ENCODE data around the gene LILRA1. TPM values are rescaled to one million over a fixed set of nuclear protein-coding genes. Genes with fewer than 3 reads are reported as not detected.
A peak's percentile ranks its signal among the peaks of the same experiment; 100 is the strongest.

LILRA1 gene
- total and polyA plus RNA-seq, 10 of the 15 experiments (the other 5 are each of a cell fraction or from before 2014, with no cell fraction given) = 0.04 TPM; not detected in 9

DNA sequence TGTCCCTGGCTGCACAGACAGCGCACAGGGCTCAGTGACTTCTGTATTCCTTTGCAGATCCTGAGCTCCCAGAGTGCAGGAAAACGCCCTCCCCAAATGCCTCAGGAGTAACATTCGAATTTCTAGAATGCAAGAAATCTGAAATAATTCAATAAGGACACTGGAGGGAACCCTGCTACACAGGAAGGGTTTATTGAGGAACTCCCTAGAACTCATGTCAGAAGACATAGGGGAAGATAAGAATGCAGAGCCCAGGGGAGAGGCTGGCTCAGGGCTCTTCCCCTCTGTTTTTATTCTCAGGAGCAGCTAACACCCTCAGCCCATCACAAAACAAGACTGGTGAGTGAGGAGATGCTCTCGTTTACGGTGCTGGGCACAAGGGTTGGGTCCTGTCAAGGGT lies 6.8 kb downstream of the LILRA1 start (continued):
- TF ChIP-seq, protein P1, sequence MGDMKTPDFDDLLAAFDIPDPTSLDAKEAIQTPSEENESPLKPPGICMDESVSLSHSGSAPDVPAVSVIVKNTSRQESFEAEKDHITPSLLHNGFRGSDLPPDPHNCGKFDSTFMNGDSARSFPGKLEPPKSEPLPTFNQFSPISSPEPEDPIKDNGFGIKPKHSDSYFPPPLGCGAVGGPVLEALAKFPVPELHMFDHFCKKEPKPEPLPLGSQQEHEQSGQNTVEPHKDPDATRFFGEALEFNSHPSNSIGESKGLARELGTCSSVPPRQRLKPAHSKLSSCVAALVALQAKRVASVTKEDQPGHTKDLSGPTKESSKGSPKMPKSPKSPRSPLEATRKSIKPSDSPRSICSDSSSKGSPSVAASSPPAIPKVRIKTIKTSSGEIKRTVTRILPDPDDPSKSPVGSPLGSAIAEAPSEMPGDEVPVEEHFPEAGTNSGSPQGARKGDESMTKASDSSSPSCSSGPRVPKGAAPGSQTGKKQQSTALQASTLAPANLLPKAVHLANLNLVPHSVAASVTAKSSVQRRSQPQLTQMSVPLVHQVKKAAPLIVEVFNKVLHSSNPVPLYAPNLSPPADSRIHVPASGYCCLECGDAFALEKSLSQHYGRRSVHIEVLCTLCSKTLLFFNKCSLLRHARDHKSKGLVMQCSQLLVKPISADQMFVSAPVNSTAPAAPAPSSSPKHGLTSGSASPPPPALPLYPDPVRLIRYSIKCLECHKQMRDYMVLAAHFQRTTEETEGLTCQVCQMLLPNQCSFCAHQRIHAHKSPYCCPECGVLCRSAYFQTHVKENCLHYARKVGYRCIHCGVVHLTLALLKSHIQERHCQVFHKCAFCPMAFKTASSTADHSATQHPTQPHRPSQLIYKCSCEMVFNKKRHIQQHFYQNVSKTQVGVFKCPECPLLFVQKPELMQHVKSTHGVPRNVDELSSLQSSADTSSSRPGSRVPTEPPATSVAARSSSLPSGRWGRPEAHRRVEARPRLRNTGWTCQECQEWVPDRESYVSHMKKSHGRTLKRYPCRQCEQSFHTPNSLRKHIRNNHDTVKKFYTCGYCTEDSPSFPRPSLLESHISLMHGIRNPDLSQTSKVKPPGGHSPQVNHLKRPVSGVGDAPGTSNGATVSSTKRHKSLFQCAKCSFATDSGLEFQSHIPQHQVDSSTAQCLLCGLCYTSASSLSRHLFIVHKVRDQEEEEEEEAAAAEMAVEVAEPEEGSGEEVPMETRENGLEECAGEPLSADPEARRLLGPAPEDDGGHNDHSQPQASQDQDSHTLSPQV (IDR thresholded peaks at IDR 0.05) = no peak
- TF ChIP-seq, protein P2, sequence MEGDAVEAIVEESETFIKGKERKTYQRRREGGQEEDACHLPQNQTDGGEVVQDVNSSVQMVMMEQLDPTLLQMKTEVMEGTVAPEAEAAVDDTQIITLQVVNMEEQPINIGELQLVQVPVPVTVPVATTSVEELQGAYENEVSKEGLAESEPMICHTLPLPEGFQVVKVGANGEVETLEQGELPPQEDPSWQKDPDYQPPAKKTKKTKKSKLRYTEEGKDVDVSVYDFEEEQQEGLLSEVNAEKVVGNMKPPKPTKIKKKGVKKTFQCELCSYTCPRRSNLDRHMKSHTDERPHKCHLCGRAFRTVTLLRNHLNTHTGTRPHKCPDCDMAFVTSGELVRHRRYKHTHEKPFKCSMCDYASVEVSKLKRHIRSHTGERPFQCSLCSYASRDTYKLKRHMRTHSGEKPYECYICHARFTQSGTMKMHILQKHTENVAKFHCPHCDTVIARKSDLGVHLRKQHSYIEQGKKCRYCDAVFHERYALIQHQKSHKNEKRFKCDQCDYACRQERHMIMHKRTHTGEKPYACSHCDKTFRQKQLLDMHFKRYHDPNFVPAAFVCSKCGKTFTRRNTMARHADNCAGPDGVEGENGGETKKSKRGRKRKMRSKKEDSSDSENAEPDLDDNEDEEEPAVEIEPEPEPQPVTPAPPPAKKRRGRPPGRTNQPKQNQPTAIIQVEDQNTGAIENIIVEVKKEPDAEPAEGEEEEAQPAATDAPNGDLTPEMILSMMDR (IDR thresholded peaks at IDR 0.05 in 2 of 3, conservative IDR thresholded peaks at IDR 0.05 in 1 of 3; ENCODE audit: control insufficient read depth in 2 of 3, extremely low read depth in 1 of 3, insufficient read depth in 1 of 3, low read depth in 3 of 3, low read length in 3 of 3) = peak in 1 of 3 experiments; percentile 12; a peak in 1 of 6 replicates

DNA sequence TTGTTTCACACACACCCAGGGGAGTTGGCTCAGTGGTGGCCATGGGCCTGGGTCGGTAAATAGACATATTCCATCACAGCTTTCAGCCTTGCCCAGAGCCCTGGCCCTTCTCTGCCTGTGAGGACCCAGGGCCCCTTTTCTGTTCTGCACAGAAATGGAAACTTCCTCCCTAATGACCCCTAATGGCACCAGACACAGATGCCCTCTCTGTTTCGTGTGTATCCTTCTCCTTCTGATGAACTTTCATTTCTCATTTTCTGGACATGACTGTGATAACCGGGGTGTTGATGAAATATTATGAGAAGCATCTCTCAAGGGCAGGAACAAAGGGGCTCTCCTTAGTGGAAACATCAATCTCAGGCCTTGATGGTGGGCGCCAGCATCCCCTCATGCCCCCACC lies 12.8 kb downstream of the LILRA1 start:
- no peak for TF ChIP-seq GATAD2B (conservative IDR thresholded peaks at IDR 0.05; ENCODE audit: low read depth)
- peak; percentile 10; the same call in 1 of the 2 replicates for TF ChIP-seq IKZF1 (conservative IDR thresholded peaks at IDR 0.05)
- TF ChIP-seq BHLHE40 (IDR thresholded peaks at IDR 0.05; ENCODE audit: borderline replicate concordance in 1 of 2, low read depth in 2 of 2, low read length in 1 of 2) = peak in 1 of 2 experiments; percentile 34; a peak in 1 of 4 replicates
- peak; percentile 43; the same call in 1 of the 2 replicates for TF ChIP-seq SPI1 (IDR thresholded peaks at IDR 0.05; ENCODE audit: borderline replicate concordance, insufficient read depth, low read depth, low read length)
- TF ChIP-seq NR2F1 (conservative IDR thresholded peaks at IDR 0.05) = peak; percentile 65
- TF ChIP-seq ZNF622 (IDR thresholded peaks at IDR 0.05) = no peak
- no peak for TF ChIP-seq HDGF (IDR thresholded peaks at IDR 0.05)
- intact Hi-C loops (cut with micrococcal nuclease; ENCODE audit: unreplicated experiment) (loop anchor here (5.0 kb wide), 1 partner anchor 39 kb away; no protein-coding TSS in a partner anchor), in situ Hi-C loops (cut with MboI) (no loop called here)
- H3K27me3 ChIP-seq (replicated peaks in 1 of 2; ENCODE audit: control insufficient read depth in 2 of 2, insufficient read depth in 2 of 2, low read length in 1 of 2) = no peaks in the 10 kb centered on the region
- no peaks in the 10 kb centered on the region for H4K20me1 ChIP-seq (ENCODE audit: control insufficient read depth, insufficient read depth)
- peak overlapping the region; percentile 92 for H3K4me2 ChIP-seq (ENCODE audit: control insufficient read depth, insufficient read depth)
- H3K9me3 ChIP-seq (replicated peaks; ENCODE audit: control insufficient read depth, insufficient read depth, low read length) = peaks cover 12% of the 10 kb centered on the region
- ChIA-PET RAD21 (ENCODE audit: unreplicated experiment) (interaction anchor here (0.7 to 1.4 kb wide), 2 partner anchors 12 to 120 kb away, joined by 4 to 5 read pairs; no protein-coding TSS in a partner anchor), SMC1A (ENCODE audit: uncharacterized antibody, unreplicated experiment) (interaction anchor here (1.3 to 4.2 kb wide), 2 partner anchors 12 to 16 kb away, joined by 3 to 20 read pairs; no protein-coding TSS in a partner anchor), POLR2A (interaction anchor here (3.4 kb wide), 1 partner anchor 11 kb away, joined by 14 read pairs; no protein-coding TSS in a partner anchor), CTCF (interaction anchor here (1.5 to 2.0 kb wide), 2 partner anchors 10 to 47 kb away, joined by 4 to 5 read pairs; no protein-coding TSS in a partner anchor)
- no peaks in the 10 kb centered on the region; the same call in 1 of the 2 replicates for H3K79me2 ChIP-seq (ENCODE audit: control insufficient read depth, insufficient read depth, low read length)
- BruUV-seq (replicated peaks) = no TSS peak
- H3K27ac ChIP-seq (ENCODE audit: control insufficient read depth, insufficient read depth) = peak overlapping the region; percentile 84
- peak overlapping the region; percentile 9; the same call in 1 of the 2 replicates for H3K4me3 ChIP-seq
- ATAC-seq (peak; percentile 83), DNase-seq (ENCODE audit: low read depth, low spot score) (peak; percentile 40), FAIRE-seq (peak; percentile 86)
- H3K4me1 ChIP-seq (ENCODE audit: control insufficient read depth, insufficient read depth, low read length) = peaks cover 25% of the 10 kb centered on the region
- H3K9ac ChIP-seq (ENCODE audit: control insufficient read depth, insufficient read depth, low read length) = no peak overlapping the region
- no peak overlapping the region for H2AFZ ChIP-seq (ENCODE audit: control insufficient read depth, low read depth, low read length)
- WGBS (ENCODE audit: insufficient coverage, insufficient replicate concordance, low lambda C conversion rate, missing lambda C conversion rate) = 0% methylated on average over 4 of the region's 4 CpGs
- H3K36me3 ChIP-seq (ENCODE audit: control insufficient read depth in 2 of 2, insufficient read depth in 2 of 2, low read length in 1 of 2) = no peaks in the 10 kb centered on the region

Data from GM12878 (cell line).